22Rv1 (cell line): ENCODE measurements around the gene TLCD4.

ENCODE experiments used
- H3K27ac ChIP-seq: fragments of 450-650 bp; 2 replicates; pipeline ENCODE4 v1.5.1; 2017
- CTCF ChIP-seq: fragments of 450-650 bp; IDR thresholded peaks from 2 replicates; pipeline ENCODE4 v1.5.1; 2017; ENCODE audit warnings: mild to moderate bottlenecking
- ZFX ChIP-seq: fragments of 450-650 bp; IDR thresholded peaks from 2 replicates; pipeline ENCODE4 v1.6.1; 2017; ENCODE audit warnings: antibody characterized with exemption, borderline replicate concordance

The TLCD4 gene

GRCh38 chr1:95126366-95126765, 9.2 kb downstream of the TLCD4 start:
- H3K27ac ChIP-seq, result no peak overlapping the region
- TF ChIP-seq ZFX (no peak), CTCF (no peak)

- H3K27ac ChIP-seq, result no peak overlapping the region
- TF ChIP-seq ZFX (no peak), CTCF (no peak)
Observed at GRCh38 chr1:95126846-95127245, 9.7 kb downstream of the TLCD4 start.

- no peak for TF ChIP-seq CTCF
- TF ChIP-seq ZFX, result no peak
- no peak overlapping the region for H3K27ac ChIP-seq
Observed at GRCh38 chr1:95127380-95127779, 10.2 kb downstream of the TLCD4 start.

GRCh38 chr1:95132762-95133161, 15.6 kb downstream of the TLCD4 start:
- no peak overlapping the region for H3K27ac ChIP-seq
- TF ChIP-seq CTCF (no peak), ZFX (no peak)

- no peak for TF ChIP-seq ZFX
- no peak for TF ChIP-seq CTCF
- no peak overlapping the region for H3K27ac ChIP-seq
Observed at GRCh38 chr1:95133687-95134086, 16.5 kb downstream of the TLCD4 start.

GRCh38 chr1:95138223-95138622, 21.1 kb downstream of the TLCD4 start:
- TF ChIP-seq CTCF (no peak), ZFX (no peak)

GRCh38 chr1:95139039-95139438, 21.9 kb downstream of the TLCD4 start:
- TF ChIP-seq ZFX (no peak), CTCF (no peak)
- H3K27ac ChIP-seq, result no peak overlapping the region

More at GRCh38 chr1:95138223-95138622, 21.1 kb downstream of the TLCD4 start:
- no peak overlapping the region for H3K27ac ChIP-seq
